H1 (cell line): ENCODE data around the gene RNASE1. TPM values are rescaled to one million over a fixed set of nuclear protein-coding genes. Genes with fewer than 3 reads are reported as not detected.

ENCODE experiments used
- CTCF ChIA-PET: fragments of 300-600 bp; sonication (Branson Sonifier 250); formaldehyde crosslinking; loops from one replicate; lab custom pipeline; 2021; ENCODE audit not compliant: partially characterized antibody; lab: Charles Lee
- POLR2A ChIA-PET: fragments of 300-600 bp; sonication (Branson Sonifier 250); formaldehyde crosslinking; loops from one replicate; lab custom pipeline; 2021; ENCODE audit warnings: inconsistent platforms; ENCODE audit not compliant: partially characterized antibody; lab: Charles Lee
- DNase-seq, 2 experiments: peaks; one replicate each; pipeline versions ENCODE4 v3.0.0 to v3.0.0-alpha.2; 2010 to 2022; ENCODE audit warnings: low spot score in 2 of 2, low read depth in 1 of 2, mixed read lengths in 1 of 2
- FAIRE-seq: peaks from 2 replicates; lab custom pipeline; 2011; peaks lifted over from hg19 to GRCh38; lab: Jason Lieb, UNC
- H2AFZ ChIP-seq: 2 replicates; pipeline ENCODE4 v1.8.1; 2012; ENCODE audit warnings: low read length, inconsistent platforms
- H2AK5ac ChIP-seq: 2 replicates; pipeline ENCODE4 v1.6.1; 2013; ENCODE audit warnings: low read depth, low read length
- H2BK120ac ChIP-seq: replicated peaks from 2 replicates; pipeline ENCODE3; 2013; ENCODE audit warnings: low read depth, low read length, inconsistent platforms
- H2BK12ac ChIP-seq: 2 replicates; pipeline ENCODE4 v1.6.1; 2013; ENCODE audit warnings: low read depth, low read length
- H2BK15ac ChIP-seq: 2 replicates; pipeline ENCODE4 v1.6.1; 2013; ENCODE audit warnings: low read length
- H2BK20ac ChIP-seq: 2 replicates; pipeline ENCODE4 v1.6.1; 2013; ENCODE audit warnings: low read length
- H2BK5ac ChIP-seq: 2 replicates; pipeline ENCODE4 v1.6.1; 2013; ENCODE audit warnings: low read depth, low read length
- H3K14ac ChIP-seq: 2 replicates; pipeline ENCODE4 v1.6.1; 2013; ENCODE audit warnings: inconsistent platforms; ENCODE audit not compliant: insufficient read length
- H3K18ac ChIP-seq: 2 replicates; pipeline ENCODE4 v1.6.1; 2013; ENCODE audit warnings: low read length; ENCODE audit errors: extremely low read depth
- H3K23ac ChIP-seq: 2 replicates; pipeline ENCODE4 v1.6.1; 2013; ENCODE audit warnings: inconsistent platforms; ENCODE audit not compliant: insufficient read length
- H3K23me2 ChIP-seq: 2 replicates; pipeline ENCODE4 v1.6.1; 2013; ENCODE audit warnings: low read depth, low read length
- H3K27ac ChIP-seq: 2 replicates; pipeline ENCODE4 v1.6.1; 2011; ENCODE audit warnings: low read depth, low read length, inconsistent platforms
- H3K27me3 ChIP-seq, 4 experiments: replicated peaks in 1 of 4; 1 replicate in 1 of 4; 2 replicates in 3 of 4; pipeline versions ENCODE4 v1.6.1 to v1.8.1; 2011 to 2013; ENCODE audit warnings: low read length in 3 of 4, mild to moderate bottlenecking in 3 of 4, inconsistent platforms in 2 of 4, mixed read lengths in 2 of 4, moderate library complexity in 1 of 4; ENCODE audit not compliant: control insufficient read depth in 3 of 4, insufficient read depth in 3 of 4; ENCODE audit errors: extremely low read depth in 1 of 4
- H3K36me3 ChIP-seq, 4 experiments: 2 replicates each; pipeline versions ENCODE4 v1.6.1 to v1.8.1; 2011 to 2013; ENCODE audit warnings: mild to moderate bottlenecking in 4 of 4, low read length in 3 of 4, moderate library complexity in 2 of 4, control low read depth in 1 of 4, inconsistent platforms in 1 of 4; ENCODE audit not compliant: insufficient read depth in 4 of 4, control insufficient read depth in 2 of 4
- H3K4ac ChIP-seq: replicated peaks from 2 replicates; pipeline ENCODE3; 2013; ENCODE audit warnings: low read length, low read depth, mixed read lengths, inconsistent platforms; ENCODE audit not compliant: insufficient read length
- H3K4me1 ChIP-seq, 4 experiments: replicated peaks in 1 of 4; 1 replicate in 1 of 4; 2 replicates in 3 of 4; pipeline versions ENCODE4 v1.6.1 to v1.8.1; 2011 to 2013; ENCODE audit warnings: low read length in 3 of 4, inconsistent platforms in 2 of 4, mixed read lengths in 1 of 4; ENCODE audit not compliant: insufficient read depth in 4 of 4, control insufficient read depth in 3 of 4
- H3K4me2 ChIP-seq, 2 experiments: 2 replicates each; pipeline versions ENCODE4 v1.6.1 to v1.8.1; 2011 to 2013; ENCODE audit warnings: low read depth in 2 of 2, low read length in 2 of 2, control low read depth in 1 of 2, inconsistent platforms in 1 of 2, mild to moderate bottlenecking in 1 of 2; ENCODE audit not compliant: insufficient read depth in 1 of 2
- H3K4me3 ChIP-seq, 4 experiments: fragments of 200-600, 300-600 bp in 1 of 4; sonication (generic), shearing (Covaris generic), sonication (Bioruptor Twin) in 1 of 4; 2 replicates each; pipeline versions ENCODE4 v1.5.1 to v1.8.1; 2011 to 2016; ENCODE audit warnings: low read length in 4 of 4, low read depth in 3 of 4, control low read depth in 2 of 4, inconsistent platforms in 2 of 4, mild to moderate bottlenecking in 2 of 4, mixed read lengths in 1 of 4, moderate library complexity in 1 of 4; ENCODE audit not compliant: insufficient read depth in 2 of 4; ENCODE audit errors: extremely low read depth in 1 of 4
- H3K56ac ChIP-seq: replicated peaks from 2 replicates; pipeline ENCODE3; 2013; ENCODE audit warnings: low read depth, mild to moderate bottlenecking, mixed read lengths, low read length, inconsistent platforms; ENCODE audit not compliant: insufficient read length
- H3K79me1 ChIP-seq: 2 replicates; pipeline ENCODE4 v1.6.1; 2013; ENCODE audit warnings: low read depth, low read length, control low read depth
- H3K79me2 ChIP-seq, 2 experiments: 2 replicates each; pipeline versions ENCODE4 v1.6.1 to v1.8.1; 2012 to 2013; ENCODE audit warnings: low read length in 2 of 2, mild to moderate bottlenecking in 2 of 2, inconsistent platforms in 1 of 2; ENCODE audit not compliant: insufficient read depth in 2 of 2, control insufficient read depth in 1 of 2
- H3K9ac ChIP-seq, 4 experiments: replicated peaks in 1 of 4; 1 replicate in 1 of 4; 2 replicates in 3 of 4; pipeline versions ENCODE4 v1.6.1 to v1.8.1; 2011 to 2013; ENCODE audit warnings: low read depth in 3 of 4, low read length in 3 of 4, control low read depth in 2 of 4, mild to moderate bottlenecking in 2 of 4, moderate library complexity in 2 of 4, inconsistent platforms in 1 of 4; ENCODE audit errors: extremely low read depth in 1 of 4
- H3K9me3 ChIP-seq, 2 experiments: 2 replicates each; pipeline versions ENCODE4 v1.6.1 to v1.8.1; 2012 to 2013; ENCODE audit warnings: mild to moderate bottlenecking in 2 of 2, moderate library complexity in 2 of 2, control low read depth in 1 of 2, inconsistent platforms in 1 of 2, low read depth in 1 of 2, low read length in 1 of 2, mixed read lengths in 1 of 2; ENCODE audit not compliant: insufficient read depth in 2 of 2
- H4K20me1 ChIP-seq, 2 experiments: replicated peaks in 1 of 2; 2 replicates each; pipeline versions ENCODE3 to v1.8.1; 2011 to 2013; ENCODE audit warnings: inconsistent platforms in 2 of 2, low read length in 2 of 2, mild to moderate bottlenecking in 1 of 2; ENCODE audit not compliant: insufficient read depth in 2 of 2, control insufficient read depth in 1 of 2
- H4K5ac ChIP-seq: 2 replicates; pipeline ENCODE4 v1.6.1; 2013; ENCODE audit warnings: low read length, low read depth, mixed read lengths, inconsistent platforms; ENCODE audit not compliant: insufficient read length
- H4K8ac ChIP-seq: 2 replicates; pipeline ENCODE4 v1.8.0; 2013; ENCODE audit warnings: mild to moderate bottlenecking, moderate library complexity, low read length, inconsistent platforms; ENCODE audit not compliant: insufficient read depth; ENCODE audit errors: extremely low read depth
- H4K91ac ChIP-seq: replicated peaks from 2 replicates; pipeline ENCODE3; 2013; ENCODE audit warnings: low read length, mixed read lengths, inconsistent platforms; ENCODE audit not compliant: insufficient read length
- ATF3 ChIP-seq: IDR thresholded peaks from 2 replicates; pipeline ENCODE4 v1.6.1; 2011; ENCODE audit warnings: low read depth, mild to moderate bottlenecking, low read length; ENCODE audit not compliant: insufficient read depth
- BRCA1 ChIP-seq: IDR thresholded peaks from 2 replicates; pipeline ENCODE4 v1.6.1; 2012; ENCODE audit warnings: low read depth, low read length, improper control_type of control experiment
- CREB1 ChIP-seq: IDR thresholded peaks from 2 replicates; pipeline ENCODE4 v1.6.1; 2012; ENCODE audit warnings: inconsistent platforms
- CTBP2 ChIP-seq: IDR thresholded peaks from 2 replicates; pipeline ENCODE4 v1.7.0; 2011; ENCODE audit warnings: borderline replicate concordance, mild to moderate bottlenecking, moderate library complexity, mixed read lengths, low read length; ENCODE audit not compliant: insufficient read depth, insufficient read length
- EZH2 ChIP-seq: fragments of 200-600 bp; sonication (generic); IDR thresholded peaks from 2 replicates; pipeline ENCODE4 v1.7.1; 2012; ENCODE audit warnings: low read depth, mild to moderate bottlenecking, moderate library complexity, low read length, inconsistent platforms; ENCODE audit not compliant: severe bottlenecking
- FOSL1 ChIP-seq: IDR thresholded peaks from 2 replicates; pipeline ENCODE4 v1.6.1; 2011; ENCODE audit warnings: mild to moderate bottlenecking, low read depth, low read length, moderate library complexity; ENCODE audit not compliant: insufficient read depth
- GTF2F1 ChIP-seq: IDR thresholded peaks from 2 replicates; pipeline ENCODE4 v1.6.1; 2012; ENCODE audit warnings: low read depth, low read length, improper control_type of control experiment, borderline replicate concordance
- PHF8 ChIP-seq: fragments of 200-600 bp; sonication (generic); conservative IDR thresholded peaks from 2 replicates; pipeline ENCODE4 v1.7.1; 2012; ENCODE audit warnings: low read depth, mild to moderate bottlenecking, inconsistent platforms, low read length, moderate library complexity
- POLR2A ChIP-seq, 2 experiments: IDR thresholded peaks; 1 replicate in 1 of 2; 2 replicates in 1 of 2; pipeline ENCODE4 v1.6.1; 2011; ENCODE audit warnings: low read depth in 2 of 2, low read length in 2 of 2, mild to moderate bottlenecking in 2 of 2; ENCODE audit errors: control extremely low read depth in 1 of 2
- POU5F1 ChIP-seq: IDR thresholded peaks from 2 replicates; pipeline ENCODE4 v1.6.1; 2011; ENCODE audit warnings: low read depth, mild to moderate bottlenecking, low read length, moderate library complexity
- RAD21 ChIP-seq, 2 experiments: IDR thresholded peaks in 1 of 2; conservative IDR thresholded peaks in 1 of 2; 2 replicates each; pipeline ENCODE4 v1.6.1; 2011; ENCODE audit warnings: low read depth in 2 of 2, low read length in 2 of 2, improper control_type of control experiment in 1 of 2, inconsistent platforms in 1 of 2, mild to moderate bottlenecking in 1 of 2, moderate library complexity in 1 of 2
- SP2 ChIP-seq: IDR thresholded peaks from 2 replicates; pipeline ENCODE4 v1.6.1; 2012; ENCODE audit warnings: mild to moderate bottlenecking, low read length, inconsistent platforms
- TAF7 ChIP-seq: optimal IDR thresholded peaks from 2 replicates; pipeline ENCODE3; 2011; ENCODE audit warnings: low read depth, mild to moderate bottlenecking, inconsistent platforms, low read length, moderate library complexity, borderline replicate concordance
- YY1 ChIP-seq: IDR thresholded peaks from 2 replicates; pipeline ENCODE4 v1.6.1; 2011; ENCODE audit warnings: low read depth, mild to moderate bottlenecking, low read length
- WGBS, 2 experiments: shearing (Covaris generic) in 1 of 2; methylation state at CpG; one replicate each; pipeline versions ENCODE4 v1.1.6 to v1.1.7; 2013 to 2015; ENCODE audit warnings: low lambda C conversion rate in 2 of 2, mixed read lengths in 2 of 2, inconsistent platforms in 1 of 2, low coverage in 1 of 2, missing lambda C conversion rate in 1 of 2; ENCODE audit not compliant: insufficient replicate concordance in 2 of 2, insufficient coverage in 1 of 2, insufficient read length in 1 of 2; ENCODE audit errors: extremely low coverage in 1 of 2, missing lambda C conversion rate in 1 of 2; 5-methylcytosine and 5-hydroxymethylcytosine counted together
- polyA plus RNA-seq, 7 experiments: library from polyadenylated mRNA; depleted of rRNA in 3 of 7; stranded (reverse) in 5 of 7; unstranded in 2 of 7; fragments of >200 nt in 5 of 7; fragments of 200-250 nt in 2 of 7; gene quantifications; 1 replicate in 5 of 7; 2 replicates in 1 of 7; 4 replicates in 1 of 7; pipeline versions ENCODE4 v1.2.1 to v1.2.3, GENCODE V29; 2011 to 2013; ENCODE audit warnings: missing spikeins in 2 of 7, mixed read lengths in 2 of 7
- total RNA-seq: library from RNA; stranded (reverse); fragmentation: NEBNext Ultra II Directional; extraction: Animal tissue kit (Norgen Biotek cat#: 25700); gene quantifications from 2 replicates; pipeline ENCODE4 v1.2.1, GENCODE V29; 2021

The RNASE1 gene
- total and polyA plus RNA-seq, 2 of the 8 experiments (the other 6 are each of a cell fraction or from before 2014, with no cell fraction given) = 2.2 to 13.4 TPM

GRCh38 chr14:20808162-20808483 lies 5.5 kb upstream of the RNASE1 start:
- no peak overlapping the region for H3K14ac ChIP-seq
- no peak overlapping the region for H2BK5ac ChIP-seq
- no peak overlapping the region for H3K9ac ChIP-seq
- no peaks in the 10 kb centered on the region for H4K20me1 ChIP-seq
- no peak overlapping the region for H3K56ac ChIP-seq
- no peaks in the 10 kb centered on the region for H3K79me2 ChIP-seq
- H3K27ac ChIP-seq = no peak overlapping the region
- ChIA-PET CTCF (interaction anchor here (1.0 to 1.3 kb wide), 4 partner anchors 11 to 206 kb away, joined by 3 to 5 read pairs (median 4); no protein-coding TSS in a partner anchor), POLR2A (interaction anchor here (0.8 kb wide), 1 partner anchor 12 kb away, joined by 4 read pairs; no protein-coding TSS in a partner anchor)
- no peak overlapping the region for H3K18ac ChIP-seq
- H2BK12ac ChIP-seq = no peak overlapping the region
- FAIRE-seq (no peak), DNase-seq (no peak)
- 97% methylated on average over 3 of the region's 3 CpGs; no CpG with 5 or more reads in 1 of the 2 experiments for WGBS, 2 experiments
- peaks cover 0 to 3% (median under 1%) of the 10 kb centered on the region in 4 experiments; a peak in 2 of 7 replicates for H3K4me1 ChIP-seq
- H4K5ac ChIP-seq = no peak overlapping the region
- no peak overlapping the region for H2BK20ac ChIP-seq
- no peak overlapping the region for H4K8ac ChIP-seq
- H3K27me3 ChIP-seq = no peaks in the 10 kb centered on the region
- H3K36me3 ChIP-seq = no peaks in the 10 kb centered on the region
- H3K4me3 ChIP-seq = no peak overlapping the region
- H3K4ac ChIP-seq = no peak overlapping the region
- no peak overlapping the region for H2AFZ ChIP-seq
- no peaks in the 10 kb centered on the region for H3K9me3 ChIP-seq
- no peak overlapping the region for H2BK120ac ChIP-seq
- H3K23me2 ChIP-seq = no peaks in the 10 kb centered on the region
- H3K79me1 ChIP-seq = no peaks in the 10 kb centered on the region
- no peak overlapping the region for H2AK5ac ChIP-seq
- H4K91ac ChIP-seq = no peak overlapping the region
- no peak overlapping the region for H2BK15ac ChIP-seq
- H3K23ac ChIP-seq = no peak overlapping the region
- no peak overlapping the region for H3K4me2 ChIP-seq
- no peak for TF ChIP-seq YY1
- no peak for TF ChIP-seq TAF7
- TF ChIP-seq FOSL1 = no peak
- no peak for TF ChIP-seq CTBP2
- no peak for TF ChIP-seq PHF8
- TF ChIP-seq POU5F1 = no peak
- TF ChIP-seq ATF3 = no peak
- no peak for TF ChIP-seq CREB1
- TF ChIP-seq POLR2A (IDR thresholded peaks at IDR 0.05; ENCODE audit: control extremely low read depth in 1 of 2, low read depth in 2 of 2, low read length in 2 of 2) = no peak
- no peak for TF ChIP-seq GTF2F1
- no peak for TF ChIP-seq EZH2
- no peak for TF ChIP-seq BRCA1
- no peak for TF ChIP-seq RAD21 (IDR thresholded peaks at IDR 0.05 in 1 of 2, conservative IDR thresholded peaks at IDR 0.05 in 1 of 2; ENCODE audit: low read depth in 2 of 2, low read length in 2 of 2)
- TF ChIP-seq SP2 = no peak
